Hepatocyte (in vitro differentiated cells): ENCODE data around the gene MBOAT2. TPM values are rescaled to one million over a fixed set of nuclear protein-coding genes. Genes with fewer than 3 reads are reported as not detected.

Experiments used
- DNase-seq: peaks from one replicate; pipeline ENCODE4 v3.0.0-alpha.2; 2016; ENCODE audit warnings: low spot score
- H2AFZ ChIP-seq: fragments of 200-600 bp; sonication (generic); 2 replicates; pipeline ENCODE4 v1.6.0; 2016; ENCODE audit warnings: antibody characterized with exemption, mild to moderate bottlenecking
- H3K27ac ChIP-seq: fragments of 200-600 bp; sonication (generic); 2 replicates; pipeline ENCODE4 v1.5.1; 2016; ENCODE audit warnings: mild to moderate bottlenecking
- H3K27me3 ChIP-seq: fragments of 200-600 bp; sonication (generic); 2 replicates; pipeline ENCODE4 v1.6.1; 2016
- H3K36me3 ChIP-seq: fragments of 200-600 bp; sonication (generic); replicated peaks from 2 replicates; pipeline ENCODE4 v1.5.1; 2016; ENCODE audit warnings: low read depth; ENCODE audit not compliant: insufficient read depth
- H3K4me1 ChIP-seq: fragments of 200-600 bp; sonication (generic); 2 replicates; pipeline ENCODE4 v1.5.1; 2016; ENCODE audit warnings: mild to moderate bottlenecking, moderate library complexity; ENCODE audit not compliant: insufficient read depth
- H3K4me2 ChIP-seq: fragments of 200-600 bp; sonication (generic); 2 replicates; pipeline ENCODE4 v1.6.0; 2016
- H3K4me3 ChIP-seq: fragments of 200-600 bp; sonication (generic); 2 replicates; pipeline ENCODE4 v1.5.1; 2016; ENCODE audit warnings: mild to moderate bottlenecking
- H3K79me2 ChIP-seq: fragments of 200-600 bp; sonication (generic); 2 replicates; pipeline ENCODE4 v1.6.0; 2017; ENCODE audit warnings: mild to moderate bottlenecking
- H3K9me2 ChIP-seq: fragments of 200-600 bp; sonication (generic); replicated peaks from 2 replicates; pipeline ENCODE4 v1.6.0; 2017; ENCODE audit warnings: mild to moderate bottlenecking; ENCODE audit not compliant: insufficient read depth
- H3K9me3 ChIP-seq: fragments of 200-600 bp; sonication (generic); 2 replicates; pipeline ENCODE4 v1.5.1; 2016; ENCODE audit warnings: low read depth, mild to moderate bottlenecking
- H4K20me1 ChIP-seq: fragments of 200-600 bp; sonication (generic); 2 replicates; pipeline ENCODE4 v1.6.0; 2016; ENCODE audit warnings: mild to moderate bottlenecking; ENCODE audit not compliant: insufficient read depth, poor library complexity, severe bottlenecking
- EZH2 ChIP-seq: fragments of 200-600 bp; sonication (generic); IDR thresholded peaks from 2 replicates; pipeline ENCODE4 v1.6.1; 2016; ENCODE audit warnings: antibody characterized with exemption, mild to moderate bottlenecking, borderline replicate concordance
- EZH2phosphoT487 ChIP-seq: fragments of 200-600 bp; sonication (generic); IDR thresholded peaks from one replicate; pipeline ENCODE4 v1.6.1; 2018; ENCODE audit warnings: antibody characterized with exemption, mild to moderate bottlenecking, low read depth, moderate library complexity; ENCODE audit not compliant: unreplicated experiment, severe bottlenecking
- WGBS: methylation state at CpG from one replicate; pipeline ENCODE4 v1.1.6; 2016; ENCODE audit warnings: low lambda C conversion rate; ENCODE audit errors: missing lambda C conversion rate; 5-methylcytosine and 5-hydroxymethylcytosine counted together
- polyA plus RNA-seq: library from polyadenylated mRNA; unstranded; fragments of >200 nt; fragmentation: Nextera tagmentation; extraction: Ambion mirVana; gene quantifications from 2 replicates; pipeline ENCODE4 v1.2.1, GENCODE V29; 2016
- total RNA-seq: library from RNA; depleted of rRNA; stranded (reverse); fragments of >200 nt; gene quantifications from 2 replicates; pipeline ENCODE4 v1.2.3, GENCODE V29; 2014
- TF ChIP-seq, protein P1 (sequence below): fragments of 200-600 bp; sonication (generic); IDR thresholded peaks from 2 replicates; pipeline ENCODE4 v1.5.1; 2016; ENCODE audit warnings: antibody characterized with exemption, mild to moderate bottlenecking; ENCODE audit not compliant: poor library complexity

The MBOAT2 gene
- total and polyA plus RNA-seq, 2 experiments from 2014 or later: 22.8 to 35.2 TPM

DNA sequence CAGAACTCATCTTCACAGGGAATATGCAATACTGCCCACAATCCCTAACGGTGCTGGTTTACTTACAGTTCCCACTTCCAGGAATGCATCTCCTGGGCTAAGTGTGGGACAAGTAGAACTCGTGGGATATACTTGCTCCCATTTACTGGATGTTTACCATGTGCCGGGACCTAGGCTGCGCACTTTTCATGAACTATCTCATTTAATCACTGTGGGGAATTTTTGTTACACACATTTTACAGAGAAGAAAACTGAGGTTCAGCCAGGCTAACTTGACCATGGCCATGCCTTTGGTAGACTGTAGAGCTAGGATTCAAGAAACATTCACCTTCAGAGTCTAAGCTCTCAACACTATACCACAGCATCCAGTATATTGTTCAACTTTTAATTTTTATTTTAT lies 24.4 kb upstream of the MBOAT2 start:
- H3K4me1 ChIP-seq: peaks cover 10% of the 10 kb centered on the region
- no peaks in the 10 kb centered on the region for H4K20me1 ChIP-seq
- H3K79me2 ChIP-seq: no peaks in the 10 kb centered on the region
- no peaks in the 10 kb centered on the region for H3K36me3 ChIP-seq
- no peaks in the 10 kb centered on the region for H3K27me3 ChIP-seq
- H3K9me3 ChIP-seq: no peaks in the 10 kb centered on the region
- H3K4me3 ChIP-seq: no peak overlapping the region
- no peak overlapping the region for H3K27ac ChIP-seq
- H3K4me2 ChIP-seq: no peak overlapping the region
- no peak overlapping the region for H2AFZ ChIP-seq
- DNase-seq: no peak
- no peak for TF ChIP-seq EZH2phosphoT487
- no peak for TF ChIP-seq EZH2
- TF ChIP-seq, protein P1, sequence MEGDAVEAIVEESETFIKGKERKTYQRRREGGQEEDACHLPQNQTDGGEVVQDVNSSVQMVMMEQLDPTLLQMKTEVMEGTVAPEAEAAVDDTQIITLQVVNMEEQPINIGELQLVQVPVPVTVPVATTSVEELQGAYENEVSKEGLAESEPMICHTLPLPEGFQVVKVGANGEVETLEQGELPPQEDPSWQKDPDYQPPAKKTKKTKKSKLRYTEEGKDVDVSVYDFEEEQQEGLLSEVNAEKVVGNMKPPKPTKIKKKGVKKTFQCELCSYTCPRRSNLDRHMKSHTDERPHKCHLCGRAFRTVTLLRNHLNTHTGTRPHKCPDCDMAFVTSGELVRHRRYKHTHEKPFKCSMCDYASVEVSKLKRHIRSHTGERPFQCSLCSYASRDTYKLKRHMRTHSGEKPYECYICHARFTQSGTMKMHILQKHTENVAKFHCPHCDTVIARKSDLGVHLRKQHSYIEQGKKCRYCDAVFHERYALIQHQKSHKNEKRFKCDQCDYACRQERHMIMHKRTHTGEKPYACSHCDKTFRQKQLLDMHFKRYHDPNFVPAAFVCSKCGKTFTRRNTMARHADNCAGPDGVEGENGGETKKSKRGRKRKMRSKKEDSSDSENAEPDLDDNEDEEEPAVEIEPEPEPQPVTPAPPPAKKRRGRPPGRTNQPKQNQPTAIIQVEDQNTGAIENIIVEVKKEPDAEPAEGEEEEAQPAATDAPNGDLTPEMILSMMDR: no peak
- WGBS: 92% methylated on average over 4 of the region's 4 CpGs
- no peaks in the 10 kb centered on the region for H3K9me2 ChIP-seq

DNA sequence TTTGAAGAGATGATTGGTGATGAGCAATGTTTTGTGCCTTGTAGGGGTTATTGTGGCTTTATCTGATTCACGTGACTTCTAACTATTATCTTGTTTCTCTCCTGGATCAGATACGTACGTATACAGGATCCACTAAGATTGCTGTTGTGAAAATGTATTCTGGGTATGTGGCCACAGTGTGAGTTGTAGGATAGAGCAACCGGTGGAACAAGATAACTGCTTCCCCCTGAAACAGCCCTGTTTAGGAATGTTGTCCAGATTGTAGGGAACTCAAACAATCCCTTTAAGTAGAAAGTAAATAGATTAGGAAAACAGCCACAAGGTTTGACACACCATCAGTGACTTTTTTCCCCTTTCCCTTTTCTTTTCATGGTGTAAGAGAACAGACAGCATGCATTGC lies 22.3 kb upstream of the MBOAT2 start:
- Histone ChIP-seq H3K9me3 (no peaks in the 10 kb centered on the region), H3K27me3 (no peaks in the 10 kb centered on the region), H4K20me1 (no peaks in the 10 kb centered on the region), H3K27ac (no peak overlapping the region), H3K9me2 (no peaks in the 10 kb centered on the region), H3K4me1 (no peaks in the 10 kb centered on the region), H3K79me2 (no peaks in the 10 kb centered on the region), H3K4me2 (no peak overlapping the region), H2AFZ (no peak overlapping the region), H3K4me3 (no peak overlapping the region), H3K36me3 (no peaks in the 10 kb centered on the region)
- no peak for TF ChIP-seq EZH2phosphoT487
- DNase-seq: no peak
- WGBS: 36% methylated on average over 4 of the region's 4 CpGs

DNA sequence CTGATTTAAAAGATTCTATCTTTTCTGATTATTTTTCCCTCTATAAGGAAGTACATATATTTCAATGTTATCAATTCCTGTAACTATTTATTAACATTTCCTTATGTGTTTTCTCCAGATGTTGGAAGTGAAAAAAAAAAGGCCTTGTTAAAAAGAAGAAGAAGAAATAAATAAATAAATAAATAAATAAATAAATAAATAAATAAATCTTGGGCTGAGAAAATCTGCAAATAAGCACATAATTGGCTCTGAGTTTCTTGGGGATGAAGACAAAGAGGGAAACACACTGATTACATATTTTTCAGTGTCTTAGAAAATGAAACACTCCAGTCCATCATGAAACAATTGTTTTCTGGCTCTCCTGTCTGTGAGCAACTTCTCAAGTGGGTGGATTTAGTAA lies 21.1 kb upstream of the MBOAT2 start:
- H3K27ac ChIP-seq: no peak overlapping the region
- H3K9me2 ChIP-seq: no peaks in the 10 kb centered on the region
- no peaks in the 10 kb centered on the region for H3K36me3 ChIP-seq
- no peak overlapping the region for H3K4me3 ChIP-seq
- H3K79me2 ChIP-seq: no peaks in the 10 kb centered on the region
- H3K4me2 ChIP-seq: no peak overlapping the region
- no peaks in the 10 kb centered on the region for H4K20me1 ChIP-seq
- TF ChIP-seq EZH2phosphoT487 (no peak), EZH2 (no peak)
- TF ChIP-seq, protein P1: no peak
- H3K4me1 ChIP-seq: no peaks in the 10 kb centered on the region
- no peaks in the 10 kb centered on the region for H3K27me3 ChIP-seq
- no peak overlapping the region for H2AFZ ChIP-seq
- DNase-seq: no peak
- no peaks in the 10 kb centered on the region for H3K9me3 ChIP-seq

DNA sequence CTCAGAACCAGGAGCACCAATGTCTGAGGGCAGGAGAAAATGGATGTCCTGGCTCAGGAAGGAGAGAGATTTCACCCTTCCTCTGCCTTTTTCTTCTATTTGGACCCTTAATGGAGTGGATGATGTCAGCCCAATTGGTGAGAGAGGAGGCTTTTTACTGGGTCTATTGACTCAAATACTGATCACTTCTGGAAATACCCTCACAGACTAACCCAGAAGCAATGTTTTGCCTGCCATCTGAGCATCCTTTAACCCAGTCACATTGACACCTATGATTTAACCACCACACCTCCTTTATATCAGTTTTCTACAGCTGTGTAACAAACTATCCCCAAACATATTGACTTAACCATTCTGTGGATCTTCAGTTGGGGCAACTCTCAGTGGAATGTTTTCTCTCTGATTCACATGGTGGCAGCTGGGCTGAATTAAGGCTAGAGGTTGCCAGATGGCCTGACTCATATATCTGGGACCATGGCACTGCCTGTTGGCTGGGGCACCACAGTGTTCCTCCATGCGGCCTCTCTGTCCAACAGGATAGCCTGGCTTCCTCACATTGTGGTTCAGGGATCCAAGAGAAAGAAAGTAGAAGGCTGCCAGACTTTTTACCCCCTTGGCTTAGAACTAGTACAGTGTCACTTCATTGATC lies 18.2 kb upstream of the MBOAT2 start:
- no peak overlapping the region for H3K27ac ChIP-seq
- H3K27me3 ChIP-seq: no peaks in the 10 kb centered on the region
- no peaks in the 10 kb centered on the region for H3K9me2 ChIP-seq
- H3K9me3 ChIP-seq: no peaks in the 10 kb centered on the region
- H3K36me3 ChIP-seq: no peaks in the 10 kb centered on the region
- TF ChIP-seq EZH2phosphoT487: no peak
- TF ChIP-seq, protein P1: no peak
- no peak for TF ChIP-seq EZH2
- no peaks in the 10 kb centered on the region for H4K20me1 ChIP-seq
- H3K4me1 ChIP-seq: no peaks in the 10 kb centered on the region
- no peak overlapping the region for H2AFZ ChIP-seq
- H3K4me3 ChIP-seq: no peak overlapping the region
- 95% methylated on average over 1 of the region's 1 CpG for WGBS
- DNase-seq: no peak
- no peak overlapping the region for H3K4me2 ChIP-seq
- no peaks in the 10 kb centered on the region for H3K79me2 ChIP-seq
